Measurements from ENCODE around the gene GALNT2.

GALNT2 gene

DNA sequence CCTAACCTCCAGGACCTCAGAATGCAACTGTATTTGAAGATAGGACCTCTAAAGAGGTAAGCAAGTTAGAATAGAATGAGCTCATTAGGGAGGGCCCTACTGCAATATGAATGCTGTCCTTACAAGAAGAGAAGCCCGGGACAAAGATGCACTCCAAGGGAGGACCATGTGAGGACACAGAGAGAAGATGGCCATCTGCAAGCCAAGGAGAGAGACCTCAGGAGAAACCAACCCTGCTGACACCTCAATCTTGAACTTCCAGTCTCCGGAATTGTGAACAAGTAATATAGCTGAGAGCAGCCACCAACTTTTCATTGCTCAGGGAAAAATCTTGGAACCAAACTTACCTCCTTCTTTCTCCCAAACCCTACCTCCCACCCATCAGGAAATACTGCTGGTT lies 15.0 kb upstream of the GALNT2 start:
- TF ChIP-seq, protein P1, sequence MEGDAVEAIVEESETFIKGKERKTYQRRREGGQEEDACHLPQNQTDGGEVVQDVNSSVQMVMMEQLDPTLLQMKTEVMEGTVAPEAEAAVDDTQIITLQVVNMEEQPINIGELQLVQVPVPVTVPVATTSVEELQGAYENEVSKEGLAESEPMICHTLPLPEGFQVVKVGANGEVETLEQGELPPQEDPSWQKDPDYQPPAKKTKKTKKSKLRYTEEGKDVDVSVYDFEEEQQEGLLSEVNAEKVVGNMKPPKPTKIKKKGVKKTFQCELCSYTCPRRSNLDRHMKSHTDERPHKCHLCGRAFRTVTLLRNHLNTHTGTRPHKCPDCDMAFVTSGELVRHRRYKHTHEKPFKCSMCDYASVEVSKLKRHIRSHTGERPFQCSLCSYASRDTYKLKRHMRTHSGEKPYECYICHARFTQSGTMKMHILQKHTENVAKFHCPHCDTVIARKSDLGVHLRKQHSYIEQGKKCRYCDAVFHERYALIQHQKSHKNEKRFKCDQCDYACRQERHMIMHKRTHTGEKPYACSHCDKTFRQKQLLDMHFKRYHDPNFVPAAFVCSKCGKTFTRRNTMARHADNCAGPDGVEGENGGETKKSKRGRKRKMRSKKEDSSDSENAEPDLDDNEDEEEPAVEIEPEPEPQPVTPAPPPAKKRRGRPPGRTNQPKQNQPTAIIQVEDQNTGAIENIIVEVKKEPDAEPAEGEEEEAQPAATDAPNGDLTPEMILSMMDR (IDR thresholded peaks at IDR 0.05; ENCODE audit: low read depth, low read length) = no peak
- H3K4me3 ChIP-seq (ENCODE audit: low read depth, low read length) = no peak overlapping the region
- H3K36me3 ChIP-seq = no peaks in the 10 kb centered on the region
- no peak for DNase-seq
- H3K9me3 ChIP-seq (ENCODE audit: severe bottlenecking) = no peaks in the 10 kb centered on the region
- no peak overlapping the region for H3K27ac ChIP-seq
- H3K27me3 ChIP-seq (ENCODE audit: insufficient read depth, low read depth, severe bottlenecking) = no peaks in the 10 kb centered on the region

DNA sequence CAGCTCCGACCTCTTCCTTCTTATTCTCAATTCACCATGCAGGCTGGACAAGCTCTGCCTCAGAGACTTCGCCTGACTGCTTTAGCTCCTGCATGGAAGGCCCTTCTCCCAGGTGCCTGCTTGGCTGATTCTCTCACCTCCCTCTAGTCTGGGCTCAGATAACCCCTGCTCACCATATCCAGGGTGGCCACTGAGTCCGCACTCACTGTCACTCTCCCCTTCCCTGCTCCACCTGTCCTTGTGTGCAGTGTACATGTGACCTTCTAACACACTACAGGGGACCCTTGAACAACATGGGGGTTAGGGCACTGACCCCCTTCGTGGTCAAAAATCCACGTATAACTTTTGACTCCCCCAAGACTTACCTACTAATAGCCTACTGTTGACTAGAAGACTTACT lies 14.4 kb upstream of the GALNT2 start:
- no peaks in the 10 kb centered on the region for H3K36me3 ChIP-seq
- no peak overlapping the region for H3K4me3 ChIP-seq (ENCODE audit: low read depth, low read length)
- H3K27ac ChIP-seq = no peak overlapping the region
- no peak for DNase-seq
- TF ChIP-seq, protein P1 (IDR thresholded peaks at IDR 0.05; ENCODE audit: low read depth, low read length) = no peak
- no peaks in the 10 kb centered on the region for H3K9me3 ChIP-seq (ENCODE audit: severe bottlenecking)
- no peaks in the 10 kb centered on the region for H3K27me3 ChIP-seq (ENCODE audit: insufficient read depth, low read depth, severe bottlenecking)

DNA sequence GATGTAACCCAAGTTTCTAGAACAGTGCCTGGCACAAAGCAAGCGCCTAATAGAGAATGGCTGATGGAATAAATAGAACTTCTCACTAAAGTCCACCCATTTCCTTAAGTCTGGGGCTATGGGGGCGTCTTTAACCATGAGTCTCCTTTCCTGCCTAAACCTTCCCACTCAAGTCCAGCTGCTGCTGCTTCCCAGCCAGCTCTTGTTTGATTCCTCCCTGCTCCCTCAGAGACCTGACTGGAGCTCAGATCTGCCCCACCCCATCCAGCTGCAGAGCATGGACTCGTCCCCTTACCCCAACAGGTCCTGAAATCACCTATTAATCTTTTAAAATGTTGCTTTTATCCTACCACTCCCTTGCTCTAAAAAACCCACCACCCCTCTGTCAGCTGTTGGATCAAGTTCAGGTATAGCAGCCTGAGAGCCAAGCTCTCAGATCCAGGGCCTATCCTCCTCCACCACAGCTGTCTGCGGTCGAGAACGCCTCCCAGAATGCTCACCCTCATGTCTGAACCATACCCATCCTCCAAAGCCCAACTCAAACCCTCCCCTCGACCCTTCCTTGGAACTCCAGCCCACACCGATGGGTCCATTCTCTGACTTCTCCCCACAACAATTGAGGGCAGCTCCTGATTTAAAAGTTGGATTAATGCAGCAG lies 12.8 kb upstream of the GALNT2 start:
- TF ChIP-seq, protein P1 (IDR thresholded peaks at IDR 0.05; ENCODE audit: low read depth, low read length) = no peak
- Histone ChIP-seq H3K9me3 (ENCODE audit: severe bottlenecking) (no peaks in the 10 kb centered on the region), H3K27ac (no peak overlapping the region), H3K4me3 (ENCODE audit: low read depth, low read length) (no peak overlapping the region), H3K27me3 (ENCODE audit: insufficient read depth, low read depth, severe bottlenecking) (no peaks in the 10 kb centered on the region), H3K36me3 (no peaks in the 10 kb centered on the region)
- no peak for DNase-seq

DNA sequence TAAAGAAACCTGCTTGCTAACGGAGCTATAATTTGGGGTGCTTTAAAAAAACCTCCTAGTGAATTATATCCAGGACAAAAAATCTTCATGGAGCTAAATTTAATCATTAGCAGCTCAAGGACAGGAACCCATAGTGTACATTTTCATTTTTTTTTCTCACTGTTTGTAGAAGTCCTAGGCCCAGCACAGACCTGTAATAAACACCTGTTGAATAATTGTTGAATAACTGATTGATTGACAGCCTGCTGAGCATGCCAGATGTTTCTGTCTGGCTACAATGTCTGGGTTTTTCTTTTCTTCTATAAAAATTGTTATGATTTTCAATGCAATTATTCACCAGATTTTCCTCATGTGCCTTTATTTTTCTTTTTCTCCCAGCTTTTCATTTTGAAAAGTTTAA lies 10.9 kb upstream of the GALNT2 start:
- Histone ChIP-seq H3K4me3 (ENCODE audit: low read depth, low read length) (no peak overlapping the region), H3K36me3 (no peaks in the 10 kb centered on the region), H3K27me3 (ENCODE audit: insufficient read depth, low read depth, severe bottlenecking) (no peaks in the 10 kb centered on the region), H3K9me3 (ENCODE audit: severe bottlenecking) (no peaks in the 10 kb centered on the region), H3K27ac (no peak overlapping the region)
- no peak for DNase-seq
- TF ChIP-seq, protein P1 (IDR thresholded peaks at IDR 0.05; ENCODE audit: low read depth, low read length) = no peak

DNA sequence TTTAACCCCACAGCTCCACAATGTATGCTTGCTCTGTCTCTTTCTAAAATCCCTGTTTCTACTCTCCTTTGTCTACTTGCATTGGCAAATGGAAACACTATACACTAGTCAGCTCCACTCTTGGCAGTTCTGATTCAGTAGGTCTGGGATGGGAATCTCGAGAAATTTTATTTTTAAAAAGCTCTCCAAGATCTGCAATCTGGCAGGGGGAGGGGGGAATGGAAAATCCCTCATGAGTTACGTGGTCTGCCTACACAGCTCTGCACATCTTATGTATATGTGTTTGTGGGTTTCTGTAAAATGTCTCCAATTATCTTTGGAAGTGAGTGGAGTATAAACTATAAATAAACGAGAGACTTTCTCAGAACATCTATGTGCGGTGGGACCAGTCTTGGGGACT lies 9.9 kb upstream of the GALNT2 start:
- Histone ChIP-seq H3K27me3 (ENCODE audit: insufficient read depth, low read depth, severe bottlenecking) (no peaks in the 10 kb centered on the region), H3K36me3 (no peaks in the 10 kb centered on the region), H3K4me3 (ENCODE audit: low read depth, low read length) (no peak overlapping the region), H3K27ac (no peak overlapping the region), H3K9me3 (ENCODE audit: severe bottlenecking) (no peaks in the 10 kb centered on the region)
- no peak for DNase-seq
- TF ChIP-seq, protein P1 (IDR thresholded peaks at IDR 0.05; ENCODE audit: low read depth, low read length) = no peak
